ENCODE results near the gene SMPD1.

DNA sequence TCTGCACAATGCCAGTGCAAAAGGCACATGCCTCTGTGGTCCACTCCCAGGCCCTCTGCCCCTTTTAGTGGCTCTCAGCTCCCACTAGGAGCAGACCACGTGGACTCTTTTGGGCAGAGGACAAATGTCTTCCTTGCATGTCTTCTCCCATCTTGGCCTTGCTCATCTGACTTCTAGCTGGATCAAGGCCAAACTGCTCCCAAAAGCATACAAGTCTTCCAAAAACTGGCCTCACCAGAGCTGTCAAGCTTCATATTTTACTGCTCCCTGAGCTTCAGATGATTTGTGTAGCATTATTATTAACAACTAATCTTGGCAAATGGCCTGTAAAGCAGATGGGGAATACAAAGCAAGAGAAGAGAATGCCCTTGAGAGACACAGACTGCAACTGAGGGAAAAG, 6.9 kb downstream of the SMPD1 start:
- TF ChIP-seq, protein P1, sequence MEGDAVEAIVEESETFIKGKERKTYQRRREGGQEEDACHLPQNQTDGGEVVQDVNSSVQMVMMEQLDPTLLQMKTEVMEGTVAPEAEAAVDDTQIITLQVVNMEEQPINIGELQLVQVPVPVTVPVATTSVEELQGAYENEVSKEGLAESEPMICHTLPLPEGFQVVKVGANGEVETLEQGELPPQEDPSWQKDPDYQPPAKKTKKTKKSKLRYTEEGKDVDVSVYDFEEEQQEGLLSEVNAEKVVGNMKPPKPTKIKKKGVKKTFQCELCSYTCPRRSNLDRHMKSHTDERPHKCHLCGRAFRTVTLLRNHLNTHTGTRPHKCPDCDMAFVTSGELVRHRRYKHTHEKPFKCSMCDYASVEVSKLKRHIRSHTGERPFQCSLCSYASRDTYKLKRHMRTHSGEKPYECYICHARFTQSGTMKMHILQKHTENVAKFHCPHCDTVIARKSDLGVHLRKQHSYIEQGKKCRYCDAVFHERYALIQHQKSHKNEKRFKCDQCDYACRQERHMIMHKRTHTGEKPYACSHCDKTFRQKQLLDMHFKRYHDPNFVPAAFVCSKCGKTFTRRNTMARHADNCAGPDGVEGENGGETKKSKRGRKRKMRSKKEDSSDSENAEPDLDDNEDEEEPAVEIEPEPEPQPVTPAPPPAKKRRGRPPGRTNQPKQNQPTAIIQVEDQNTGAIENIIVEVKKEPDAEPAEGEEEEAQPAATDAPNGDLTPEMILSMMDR (conservative IDR thresholded peaks at IDR 0.05; ENCODE audit: low read depth, low read length): no peak
- no peak for TF ChIP-seq EZH2 (IDR thresholded peaks at IDR 0.05; ENCODE audit: borderline replicate concordance, low read depth, low read length, poor library complexity, severe bottlenecking)
